Renal pelvis (tissue), 4 donors: Measurements from ENCODE around the gene SAMD4A. TPM values are rescaled to one million over a fixed set of nuclear protein-coding genes. Genes with fewer than 3 reads are reported as not detected.

Experiments used
- DNase-seq: peaks from one replicate; pipeline ENCODE4 v3.0.0-alpha.2; 2013
- polyA plus RNA-seq, 3 donors: library from polyadenylated mRNA; unstranded; fragments of 120-200 nt; gene quantifications; one replicate each; pipeline ENCODE4 v1.2.1, GENCODE V29; 2013; ENCODE audit not compliant: insufficient read length in 3 of 3

Gene SAMD4A
- polyA plus RNA-seq, 3 donors, result 8.3 to 12.8 (median 11.9) TPM

GRCh38 chr14:54627540-54628363 is 60.8 kb downstream of the SAMD4A start:
- peak; percentile 83 for DNase-seq

DNA sequence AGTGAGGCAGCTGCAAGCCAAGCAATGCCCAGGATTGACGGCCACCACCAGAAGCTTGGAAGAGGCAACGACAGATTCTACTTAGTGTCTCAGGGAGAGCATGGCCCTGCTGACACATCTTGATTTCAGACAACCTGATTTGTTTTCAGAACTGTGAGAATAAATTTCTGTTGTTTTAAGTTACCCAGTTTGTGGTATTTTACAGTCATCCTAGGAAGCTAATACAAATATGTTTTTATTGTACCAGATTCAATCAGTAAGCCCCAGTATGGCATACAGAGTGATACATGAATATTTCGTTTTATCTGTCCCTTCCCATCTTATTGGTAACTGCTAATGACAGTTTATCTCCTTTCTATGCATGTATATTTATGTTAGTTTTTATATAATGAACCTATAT is 62.3 kb downstream of the SAMD4A start:
- DNase-seq, result no peak

GRCh38 chr14:54629635-54630360 is 62.9 kb downstream of the SAMD4A start:
- no peak for DNase-seq

DNA sequence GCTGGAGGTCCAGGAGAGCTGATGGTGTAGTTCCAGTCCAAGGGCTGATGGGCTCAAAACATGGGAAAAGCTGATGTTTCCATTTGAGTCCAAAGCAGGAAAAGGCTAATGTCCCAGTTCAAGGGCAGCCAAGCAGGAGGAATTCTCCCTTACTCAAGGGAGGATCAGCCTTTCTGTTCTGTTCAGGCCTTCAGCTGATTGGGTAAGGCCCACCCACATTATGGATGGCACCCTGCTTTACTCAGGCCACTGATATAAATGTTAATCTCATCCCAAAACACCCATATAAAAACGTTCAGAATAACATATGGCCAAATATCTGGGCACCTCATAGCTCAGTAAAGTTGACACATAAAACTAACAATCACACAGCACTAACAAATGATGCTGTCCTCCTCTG is 64.1 kb downstream of the SAMD4A start:
- DNase-seq, result no peak

DNA sequence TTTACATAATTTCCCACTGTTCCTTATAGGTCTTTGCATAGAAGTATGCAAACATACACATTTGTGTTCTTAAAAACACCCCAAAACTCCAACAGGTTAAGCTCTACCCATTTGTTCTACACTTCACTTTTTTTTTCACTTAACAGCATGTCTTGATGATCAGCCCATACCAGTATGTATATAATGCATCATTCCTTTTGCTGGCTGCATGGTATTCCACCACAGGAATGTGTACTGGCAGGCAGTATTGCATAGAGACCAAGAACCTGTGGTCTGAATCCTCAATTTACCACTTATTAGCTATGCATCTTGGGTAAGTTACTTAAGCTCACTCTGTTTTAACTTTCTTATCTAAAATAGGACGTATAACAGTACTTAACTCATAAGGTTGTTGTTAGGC is 65.5 kb downstream of the SAMD4A start:
- DNase-seq, result no peak

- DNase-seq, result no peak
Measured at GRCh38 chr14:54633076-54633475, 66.1 kb downstream of the SAMD4A start.

- no peak for DNase-seq
Measured at GRCh38 chr14:54637270-54638134, 70.6 kb downstream of the SAMD4A start.

GRCh38 chr14:54638135-54638446 is 71.2 kb downstream of the SAMD4A start:
- DNase-seq, result no peak

- no peak for DNase-seq
Measured at GRCh38 chr14:54639611-54640010, 72.7 kb downstream of the SAMD4A start.

- DNase-seq, result no peak
Measured at GRCh38 chr14:54640506-54640905, 73.6 kb downstream of the SAMD4A start.

GRCh38 chr14:54642121-54642520 is 75.2 kb downstream of the SAMD4A start:
- DNase-seq, result no peak

DNA sequence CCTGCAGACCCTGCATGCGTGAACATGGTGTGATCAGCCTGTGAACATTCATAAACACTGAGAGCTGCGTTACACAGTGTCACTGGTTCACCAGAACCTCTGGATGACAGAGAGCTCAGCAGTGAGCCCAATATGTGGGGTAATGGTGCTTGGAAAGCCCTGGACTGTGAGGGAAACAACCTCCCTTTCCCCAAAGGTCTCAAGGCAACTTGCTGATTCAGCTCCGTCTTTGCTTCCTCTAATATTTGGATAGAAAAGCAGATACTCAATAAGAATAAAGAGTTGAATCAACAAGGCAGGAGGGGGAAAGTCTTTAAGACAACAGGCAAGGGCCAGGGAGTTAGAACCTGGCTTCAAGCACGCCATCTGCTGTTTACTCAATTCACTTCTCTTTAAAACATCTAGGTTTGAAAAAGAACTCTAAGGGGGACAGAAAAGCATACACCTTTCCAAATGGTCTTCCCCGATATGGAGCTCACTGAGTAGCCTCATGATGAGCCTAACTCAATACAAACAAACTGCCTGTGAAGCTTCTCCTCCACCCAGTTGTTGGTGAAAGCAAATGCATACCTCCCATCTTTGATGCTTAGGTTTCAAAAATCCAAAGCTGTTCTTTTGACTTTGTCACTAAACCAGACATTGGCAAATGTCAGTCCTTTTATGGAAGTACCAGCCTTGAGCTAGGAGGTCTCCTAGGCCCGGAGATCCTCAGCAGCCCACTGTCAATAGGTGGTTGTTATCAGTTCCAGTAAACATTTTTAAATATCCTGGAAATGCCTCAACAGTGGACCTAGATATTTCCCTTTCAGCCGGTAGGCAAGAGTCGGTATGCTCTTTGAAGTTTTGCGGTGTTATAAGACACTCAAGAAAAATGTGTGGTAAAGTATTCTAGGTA is 76.1 kb downstream of the SAMD4A start:
- DNase-seq, result no peak

GRCh38 chr14:54643696-54644176 is 76.8 kb downstream of the SAMD4A start:
- DNase-seq, result no peak

DNA sequence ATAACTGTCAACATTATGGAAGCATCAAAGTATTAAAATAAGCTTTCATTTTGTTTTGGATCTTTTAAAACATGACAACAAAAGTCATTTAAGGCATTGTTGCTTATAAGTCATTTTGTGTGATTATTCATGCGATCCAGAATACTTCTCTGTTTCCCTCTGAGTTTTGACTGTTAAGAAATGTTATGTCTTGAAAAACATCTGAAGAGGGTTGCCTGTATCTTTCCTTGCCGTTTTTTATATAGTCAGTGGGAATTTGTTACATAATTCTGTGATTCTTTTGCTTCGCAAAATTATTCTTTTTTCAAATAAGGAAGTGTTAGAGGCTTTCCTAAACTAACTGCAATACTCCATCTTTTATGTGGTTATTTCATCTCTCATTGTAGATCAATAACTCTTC is 78.7 kb downstream of the SAMD4A start:
- no peak for DNase-seq

GRCh38 chr14:54646626-54647025 is 79.7 kb downstream of the SAMD4A start:
- no peak for DNase-seq

GRCh38 chr14:54647378-54647777 is 80.5 kb downstream of the SAMD4A start:
- DNase-seq, result no peak

- no peak for DNase-seq
Measured at GRCh38 chr14:54649056-54649455, 82.1 kb downstream of the SAMD4A start.

DNA sequence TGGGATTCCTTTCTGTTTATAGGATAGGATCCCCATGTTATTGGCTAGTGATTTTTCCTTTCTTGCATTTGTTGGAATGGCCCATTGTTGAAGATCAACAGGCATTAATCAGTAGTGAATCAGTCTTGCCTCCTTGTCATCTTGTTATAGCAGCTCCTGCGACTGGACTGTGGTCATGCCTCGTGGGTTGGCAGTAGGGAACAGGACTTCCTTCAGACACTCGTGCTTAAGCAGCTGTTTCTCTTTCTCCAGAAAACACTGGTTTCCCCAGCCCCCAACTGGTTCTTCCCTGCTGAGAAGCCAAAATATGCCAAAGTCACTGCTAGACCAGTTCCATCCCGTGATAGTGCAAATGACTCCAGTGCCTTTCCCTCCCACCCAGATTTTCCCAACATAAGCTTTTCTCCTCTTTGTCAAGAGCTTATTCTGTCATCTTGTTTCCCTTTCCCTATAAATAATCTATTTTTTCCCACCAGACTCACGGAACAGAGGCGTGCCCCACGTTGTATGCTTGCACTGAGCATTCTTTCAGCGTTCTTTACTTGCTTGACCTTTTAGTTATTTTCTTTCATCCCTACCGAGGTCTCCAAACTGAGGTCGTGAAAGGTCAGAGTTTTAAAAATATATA is 83.5 kb downstream of the SAMD4A start:
- DNase-seq, result no peak

GRCh38 chr14:54650959-54651351 is 84.0 kb downstream of the SAMD4A start:
- DNase-seq, result no peak

- no peak for DNase-seq
Measured at GRCh38 chr14:54651649-54652048, 84.7 kb downstream of the SAMD4A start.

- peak; percentile 87 for DNase-seq
Measured at GRCh38 chr14:54652188-54652587, 85.3 kb downstream of the SAMD4A start.
